ENCODE results near the gene ZNF778.
"Not testable (repeated sequence)": the region's sequence is repeated elsewhere in the genome, so short reads cannot be mapped to it uniquely, and the experiment has no call there.

Gene ZNF778

DNA sequence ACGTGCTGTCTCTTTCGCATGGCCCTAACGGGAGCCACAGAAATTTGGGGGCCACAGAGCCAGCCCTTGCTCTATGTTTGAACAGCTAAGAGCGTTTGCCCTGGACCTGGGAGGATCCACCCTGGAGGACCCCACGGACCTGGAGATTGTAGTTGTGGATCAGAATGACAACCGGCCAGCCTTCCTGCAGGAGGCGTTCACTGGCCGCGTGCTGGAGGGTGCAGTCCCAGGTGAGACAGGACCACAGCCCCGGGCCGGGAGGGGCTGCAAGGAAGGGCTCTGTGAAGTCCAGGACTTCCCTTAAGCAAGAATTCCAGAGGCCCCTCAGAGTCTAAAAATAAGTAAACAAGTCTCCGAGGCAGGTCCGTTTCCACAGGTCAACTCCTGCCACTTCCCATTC is 34.0 kb upstream of the ZNF778 start:
- no peak for DNase-seq (ENCODE audit: low read depth)

GRCh38 chr16:89183975-89184676 is 33.4 kb upstream of the ZNF778 start:
- DNase-seq (ENCODE audit: low read depth), result no peak

DNA sequence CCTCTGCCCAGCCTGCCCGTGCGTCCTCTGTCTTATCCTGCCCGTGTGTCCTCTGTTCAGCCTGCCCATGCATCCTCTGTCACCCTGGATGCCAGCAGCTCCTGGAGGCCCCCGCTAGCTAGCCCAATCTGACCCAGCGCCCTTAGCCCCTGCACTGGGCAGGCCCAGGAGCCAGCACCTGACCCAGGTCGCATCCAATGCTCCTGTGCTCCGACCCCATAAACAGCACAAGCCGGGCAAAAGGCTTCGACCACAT is 32.9 kb upstream of the ZNF778 start:
- DNase-seq (ENCODE audit: low read depth), result no peak

DNA sequence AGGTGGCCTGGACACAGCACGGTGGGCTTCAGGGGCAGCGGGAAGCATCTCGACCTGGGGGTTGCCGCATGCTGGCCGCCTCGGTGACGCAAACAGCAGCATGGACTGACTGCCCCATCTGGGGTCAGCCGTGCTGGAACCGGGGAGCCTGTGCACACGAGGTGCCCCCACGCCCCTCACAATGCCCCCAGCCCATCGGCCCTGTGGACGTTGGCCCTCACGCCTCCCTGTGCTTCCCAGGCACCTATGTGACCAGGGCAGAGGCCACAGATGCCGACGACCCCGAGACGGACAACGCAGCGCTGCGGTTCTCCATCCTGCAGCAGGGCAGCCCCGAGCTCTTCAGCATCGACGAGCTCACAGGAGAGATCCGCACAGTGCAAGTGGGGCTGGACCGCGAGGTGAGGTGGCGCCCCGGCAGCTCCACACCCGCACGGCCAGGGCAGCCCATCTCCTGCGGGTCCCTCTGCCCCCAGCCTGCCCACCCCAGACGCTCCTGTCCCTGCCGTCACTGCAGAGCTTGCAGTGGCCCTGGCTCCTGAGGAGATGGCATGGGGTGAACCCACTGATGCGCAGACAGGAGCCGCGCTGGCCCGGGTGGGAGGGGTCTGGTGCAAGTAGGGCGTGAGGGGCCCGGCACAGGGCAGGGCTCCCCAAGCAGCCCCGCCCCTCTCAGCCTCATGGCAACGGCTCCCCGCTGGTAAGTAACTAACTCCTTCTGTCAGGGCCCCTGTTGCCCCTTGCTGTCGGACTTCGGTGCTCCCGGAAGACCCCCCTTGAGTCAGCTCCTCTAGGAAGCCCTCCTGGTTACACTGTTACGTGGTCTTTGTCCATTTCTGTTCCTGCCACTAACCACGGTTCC is 32.3 kb upstream of the ZNF778 start:
- no peak for DNase-seq (ENCODE audit: low read depth)

DNA sequence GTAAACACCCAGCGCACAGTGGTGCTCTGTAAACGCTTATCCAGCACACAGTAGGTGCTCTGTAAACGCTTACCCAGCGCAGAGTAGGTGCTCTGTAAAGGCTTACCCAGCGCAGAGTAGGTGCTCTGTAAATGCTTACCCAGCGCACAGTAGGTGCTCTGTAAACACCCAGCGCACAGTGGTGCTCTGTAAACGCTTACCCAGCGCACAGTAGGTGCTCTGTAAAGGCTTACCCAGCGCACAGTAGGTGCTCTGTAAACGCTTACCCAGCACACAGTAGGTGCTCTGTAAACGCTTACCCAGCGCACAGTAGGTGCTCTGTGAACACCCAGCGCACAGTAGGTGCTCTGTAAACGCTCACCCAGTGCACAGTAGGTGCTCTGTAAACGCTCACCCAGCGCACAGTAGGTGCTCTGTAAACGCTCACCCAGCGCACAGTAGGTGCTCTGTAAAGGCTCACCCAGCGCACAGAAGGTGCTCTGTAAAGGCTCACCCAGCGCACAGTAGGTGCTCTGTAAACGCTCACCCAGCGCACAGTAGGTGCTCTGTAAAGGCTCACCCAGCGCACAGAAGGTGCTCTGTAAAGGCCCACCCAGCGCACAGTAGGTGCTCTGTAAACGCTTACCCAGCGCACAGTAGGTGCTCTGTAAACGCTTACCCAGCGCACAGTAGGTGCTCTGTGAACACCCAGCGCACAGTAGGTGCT is 31.5 kb upstream of the ZNF778 start:
- not testable (repeated sequence) for DNase-seq (ENCODE audit: low read depth)

DNA sequence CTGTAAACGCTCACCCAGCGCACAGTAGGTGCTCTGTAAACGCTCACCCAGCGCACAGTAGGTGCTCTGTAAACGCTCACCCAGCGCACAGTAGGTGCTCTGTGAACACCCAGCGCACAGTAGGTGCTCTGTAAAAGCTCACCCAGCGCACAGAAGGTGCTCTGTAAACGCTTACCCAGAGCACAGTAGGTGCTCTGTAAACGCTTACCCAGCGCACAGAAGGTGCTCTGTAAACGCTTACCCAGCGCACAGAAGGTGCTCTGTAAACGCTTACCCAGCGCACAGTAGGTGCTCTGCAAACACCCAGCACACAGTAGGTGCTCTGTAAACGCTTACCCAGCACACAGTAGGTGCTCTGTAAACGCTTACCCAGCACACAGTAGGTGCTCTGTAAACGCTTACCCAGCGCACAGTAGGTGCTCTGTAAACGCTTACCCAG is 30.9 kb upstream of the ZNF778 start:
- not testable (repeated sequence) for DNase-seq (ENCODE audit: low read depth)

GRCh38 chr16:89187032-89187769 is 30.3 kb upstream of the ZNF778 start:
- DNase-seq (ENCODE audit: low read depth), result peak; percentile 20

- no peak for DNase-seq (ENCODE audit: low read depth)
Measured at GRCh38 chr16:89187770-89188392, 29.6 kb upstream of the ZNF778 start.

DNA sequence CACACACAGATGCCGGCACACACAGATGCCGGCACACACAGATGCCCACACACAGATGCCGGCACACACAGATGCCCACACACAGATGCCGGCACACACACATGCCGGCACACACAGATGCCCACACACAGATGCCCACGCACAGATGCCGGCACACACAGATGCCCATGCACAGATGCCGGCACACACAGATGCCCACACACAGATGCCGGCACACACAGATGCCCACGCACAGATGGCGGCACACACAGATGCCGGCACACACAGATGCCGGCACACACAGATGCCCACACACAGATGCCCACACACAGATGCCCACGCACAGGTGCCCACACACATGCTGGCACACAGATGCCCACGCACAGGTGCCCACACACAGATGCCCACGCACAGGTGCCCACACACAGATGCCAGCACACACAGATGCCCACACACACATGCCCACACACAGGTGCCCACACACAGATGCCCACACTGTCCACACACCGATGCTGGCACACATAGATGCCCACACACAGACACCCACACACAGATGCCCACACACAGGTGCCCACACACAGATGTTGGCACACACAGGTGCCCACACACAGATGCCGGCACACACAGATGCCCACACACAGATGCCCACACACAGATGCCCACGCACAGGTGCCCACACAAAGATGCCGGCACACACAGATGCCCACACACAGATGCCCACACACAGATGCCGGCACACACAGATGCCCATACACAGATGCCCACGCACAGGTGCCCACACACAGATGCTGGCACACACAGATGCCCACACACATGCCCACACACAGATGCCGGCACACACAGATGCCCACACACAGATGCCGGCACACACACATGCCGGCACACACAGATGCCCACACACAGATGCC is 28.8 kb upstream of the ZNF778 start:
- DNase-seq (ENCODE audit: low read depth), result not testable (repeated sequence)

GRCh38 chr16:89189358-89190025 is 28.0 kb upstream of the ZNF778 start:
- DNase-seq (ENCODE audit: low read depth), result no peak

GRCh38 chr16:89190150-89190958 is 27.1 kb upstream of the ZNF778 start:
- DNase-seq (ENCODE audit: low read depth), result no peak

- no peak for DNase-seq (ENCODE audit: low read depth)
Measured at GRCh38 chr16:89191033-89191900, 26.2 kb upstream of the ZNF778 start.

GRCh38 chr16:89191901-89192185 is 25.7 kb upstream of the ZNF778 start:
- no peak for DNase-seq (ENCODE audit: low read depth)

GRCh38 chr16:89192186-89192955 is 25.1 kb upstream of the ZNF778 start:
- peak; percentile 72 for DNase-seq (ENCODE audit: low read depth)

DNA sequence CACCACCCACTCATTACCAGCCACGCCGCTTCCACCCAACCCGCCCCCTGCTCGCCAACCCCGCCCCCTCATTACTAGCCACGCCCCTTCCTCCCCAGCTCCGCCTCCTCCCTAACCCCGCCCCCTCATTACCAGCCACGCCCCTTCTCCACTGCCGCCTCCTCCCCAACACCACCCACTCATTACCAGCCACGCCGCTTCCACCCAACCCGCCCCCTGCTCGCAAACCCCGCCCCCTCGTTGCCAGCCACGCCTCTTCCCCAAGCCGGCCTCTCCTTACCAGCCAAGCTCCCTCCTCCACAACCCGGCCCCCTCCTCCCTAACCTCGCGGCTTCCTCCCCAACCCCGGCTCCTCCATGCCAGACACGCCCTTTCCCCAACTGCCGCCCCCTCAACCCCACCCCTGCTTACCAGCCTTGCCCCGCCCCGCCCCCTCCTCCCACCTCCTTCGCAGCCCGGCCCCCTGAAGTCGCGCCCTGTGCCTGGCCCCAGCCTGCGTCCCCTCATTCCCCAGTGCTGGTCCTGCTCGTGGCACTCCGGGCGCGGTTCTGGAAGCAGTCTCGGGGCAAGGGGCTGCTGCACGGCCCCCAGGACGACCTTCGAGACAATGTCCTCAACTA is 24.4 kb upstream of the ZNF778 start:
- peak; percentile 72 for DNase-seq (ENCODE audit: low read depth)

GRCh38 chr16:89193576-89194293 is 23.8 kb upstream of the ZNF778 start:
- no peak for DNase-seq (ENCODE audit: low read depth)

Measured in fibroblast of gingiva (primary cell).